22Rv1 (cell line): ENCODE measurements around the gene ARID1A.
A peak's percentile ranks its signal among the peaks of the same experiment; 100 is the strongest.

Experiments used
- H3K27ac ChIP-seq: fragments of 450-650 bp; 2 replicates; pipeline ENCODE4 v1.5.1; 2017
- CTCF ChIP-seq: fragments of 450-650 bp; IDR thresholded peaks from 2 replicates; pipeline ENCODE4 v1.5.1; 2017; ENCODE audit warnings: mild to moderate bottlenecking
- ZFX ChIP-seq: fragments of 450-650 bp; IDR thresholded peaks from 2 replicates; pipeline ENCODE4 v1.6.1; 2017; ENCODE audit warnings: antibody characterized with exemption, borderline replicate concordance

Gene ARID1A

GRCh38 chr1:26752519-26752918 is 56.7 kb downstream of the ARID1A start:
- TF ChIP-seq ZFX: no peak
- TF ChIP-seq CTCF: no peak
- peak overlapping the region; percentile 55 for H3K27ac ChIP-seq

DNA sequence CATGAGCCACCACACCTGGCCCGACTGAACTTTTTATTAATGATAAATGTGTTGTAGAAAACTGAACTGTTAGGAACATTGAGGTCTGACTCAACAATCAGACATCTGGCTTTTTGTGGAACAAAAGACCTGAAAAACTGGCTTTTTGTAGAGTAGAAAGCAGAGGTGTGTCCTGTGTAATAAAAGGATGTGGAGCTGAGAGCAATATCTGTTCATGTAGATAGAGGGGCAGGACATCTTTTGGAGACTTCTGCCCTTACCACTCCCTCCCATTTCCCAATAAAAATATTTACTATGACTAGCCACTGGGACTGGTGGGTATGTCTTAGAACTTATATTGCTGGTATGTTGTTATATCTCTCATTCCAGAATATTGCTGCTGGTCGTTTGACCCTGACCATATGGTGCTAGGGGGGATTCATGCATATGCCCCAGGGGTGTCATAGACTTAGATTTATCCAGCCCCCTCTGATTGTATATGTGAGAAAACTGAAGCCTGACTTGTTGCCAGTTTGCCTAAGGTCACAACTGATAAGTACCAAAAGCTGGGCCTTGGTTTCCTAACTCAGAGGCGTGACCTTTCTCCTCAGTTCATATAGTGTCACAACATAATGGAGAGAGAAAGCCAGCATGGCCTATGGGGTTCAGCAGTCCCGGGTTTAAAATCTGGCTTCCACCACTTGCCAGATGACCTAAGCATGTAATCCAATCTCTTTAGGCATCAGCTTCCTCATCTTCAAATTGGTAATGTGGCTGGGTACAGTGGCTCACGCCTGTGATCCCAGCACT is 58.5 kb downstream of the ARID1A start:
- TF ChIP-seq ZFX (no peak), CTCF (no peak)
- H3K27ac ChIP-seq: peak overlapping the region; percentile 55

DNA sequence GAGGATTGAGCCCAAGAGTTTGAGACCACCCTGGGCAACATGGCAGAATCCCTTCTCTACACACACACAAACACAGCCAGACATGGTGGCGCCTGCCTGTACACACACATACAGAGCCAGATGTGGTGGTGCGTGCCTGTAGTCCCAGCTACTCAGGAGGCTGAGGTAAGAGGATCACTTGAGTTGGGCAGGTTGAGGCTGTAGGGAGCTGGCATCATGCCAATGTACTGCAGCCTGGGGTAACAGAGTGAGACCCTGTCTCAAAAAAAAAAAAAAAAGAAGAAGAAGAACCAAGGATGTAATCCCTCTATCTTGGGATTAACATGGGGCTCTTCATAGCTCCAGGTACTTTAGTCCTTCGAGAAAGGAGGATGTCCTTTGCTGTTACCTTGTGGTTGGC is 62.5 kb downstream of the ARID1A start:
- peak overlapping the region; percentile 11 for H3K27ac ChIP-seq
- TF ChIP-seq CTCF (no peak), ZFX (no peak)

- H3K27ac ChIP-seq: peak overlapping the region; percentile 11
- no peak for TF ChIP-seq ZFX
- TF ChIP-seq CTCF: no peak
Observed at GRCh38 chr1:26759531-26759930, 63.7 kb downstream of the ARID1A start.

GRCh38 chr1:26761217-26761616 is 65.4 kb downstream of the ARID1A start:
- H3K27ac ChIP-seq: 0 out of 2 replicates have a peak overlapping the region, but pooled peaks have one; percentile 12
- TF ChIP-seq CTCF: 0 out of 2 replicates have a peak, but pooled peaks have one; percentile 15
- no peak for TF ChIP-seq ZFX

DNA sequence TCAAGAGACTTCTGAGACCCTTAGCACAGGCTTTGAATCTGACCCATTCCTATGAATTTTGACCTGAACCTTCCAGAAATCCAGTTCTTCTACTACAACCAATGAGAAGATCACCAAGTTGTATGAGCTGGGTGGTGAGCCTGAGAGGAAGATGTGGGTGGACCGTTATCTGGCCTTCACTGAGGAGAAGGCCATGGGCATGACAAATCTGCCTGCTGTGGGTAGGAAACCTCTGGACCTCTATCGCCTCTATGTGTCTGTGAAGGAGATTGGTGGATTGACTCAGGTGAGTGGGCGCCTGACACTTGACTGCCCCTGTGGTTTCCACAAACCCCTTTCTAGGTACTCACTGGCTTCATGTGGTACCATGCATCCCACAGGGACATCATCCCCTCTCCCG is 71.9 kb downstream of the ARID1A start:
- H3K27ac ChIP-seq: peak overlapping the region; percentile 44
- no peak for TF ChIP-seq CTCF
- TF ChIP-seq ZFX: no peak

GRCh38 chr1:26768755-26769154 is 72.9 kb downstream of the ARID1A start:
- peak overlapping the region; percentile 44 for H3K27ac ChIP-seq
- TF ChIP-seq CTCF: no peak
- TF ChIP-seq ZFX: no peak
